HEK293 (cell line): Measurements from ENCODE around the gene GRN.

Experiments used
- CTCF ChIA-PET: fragments of 350-600 bp; formaldehyde crosslinking; extraction: SDS; loops from one replicate; lab custom pipeline; 2021; ENCODE audit warnings: antibody characterized with exemption; lab: Yijun Ruan, JAX
- POLR2A ChIA-PET: fragments of 300-600 bp; formaldehyde crosslinking; extraction: SDS; loops from one replicate; lab custom pipeline; 2020; ENCODE audit warnings: antibody characterized with exemption, inconsistent platforms; lab: Yijun Ruan, JAX
- H3K27ac ChIP-seq: fragments of 200-500 bp; sonication (Bioruptor generic); 2 replicates; pipeline ENCODE4 v1.5.1; 2014; ENCODE audit warnings: low read depth, low read length, control low read depth, inconsistent platforms; ENCODE audit errors: extremely low read depth
- H3K36me3 ChIP-seq, 2 experiments: fragments of 200-500 bp in 1 of 2; sonication (Bioruptor generic) in 1 of 2; 1 replicate in 1 of 2; 2 replicates in 1 of 2; pipeline ENCODE4 v1.5.1; 2014 to 2017; ENCODE audit warnings: inconsistent platforms in 2 of 2, low read length in 2 of 2; ENCODE audit not compliant: control insufficient read depth in 2 of 2, insufficient read depth in 1 of 2
- H3K4me1 ChIP-seq: fragments of 200-500 bp; sonication (Bioruptor generic); 2 replicates; pipeline ENCODE4 v1.5.1; 2014; ENCODE audit warnings: mild to moderate bottlenecking, low read length, inconsistent platforms; ENCODE audit not compliant: control insufficient read depth, insufficient read depth
- H3K4me3 ChIP-seq: 2 replicates; pipeline ENCODE4 v1.5.1; 2011; ENCODE audit warnings: low read depth, mild to moderate bottlenecking, control low read depth, low read length, moderate library complexity
- H3K9me3 ChIP-seq: fragments of 200-500 bp; sonication (Bioruptor generic); 2 replicates; pipeline ENCODE4 v1.5.1; 2014; ENCODE audit warnings: low read depth, low read length, inconsistent platforms; ENCODE audit not compliant: control insufficient read depth, insufficient read depth
- GFI1B ChIP-seq: fragments of 450-650 bp; formaldehyde crosslinking; IDR thresholded peaks from 2 replicates; pipeline ENCODE4 v1.5.1; 2016; ENCODE audit warnings: missing biosample characterization, missing genetic modification characterization
- KLF16 ChIP-seq: fragments of 450-650 bp; formaldehyde crosslinking; IDR thresholded peaks from 2 replicates; pipeline ENCODE4 v1.5.1; 2017; ENCODE audit warnings: missing biosample characterization, missing genetic modification characterization
- KLF8 ChIP-seq: fragments of 450-650 bp; formaldehyde crosslinking; IDR thresholded peaks from 2 replicates; pipeline ENCODE4 v1.5.1; 2016; ENCODE audit warnings: missing biosample characterization, missing genetic modification characterization
- SP7 ChIP-seq: fragments of 450-650 bp; formaldehyde crosslinking; IDR thresholded peaks from 2 replicates; pipeline ENCODE4 v1.5.1; 2016; ENCODE audit warnings: missing biosample characterization, missing genetic modification characterization
- ZBTB17 ChIP-seq: fragments of 450-650 bp; formaldehyde crosslinking; IDR thresholded peaks from 2 replicates; pipeline ENCODE4 v1.5.1; 2016; ENCODE audit warnings: missing biosample characterization, missing genetic modification characterization
- ZBTB7A ChIP-seq: fragments of 450-650 bp; formaldehyde crosslinking; IDR thresholded peaks from 2 replicates; pipeline ENCODE4 v1.5.1; 2016; ENCODE audit warnings: low read depth, missing biosample characterization, missing genetic modification characterization
- ZFHX2 ChIP-seq: fragments of 450-650 bp; formaldehyde crosslinking; conservative IDR thresholded peaks from 2 replicates; pipeline ENCODE4 v1.5.1; 2016; ENCODE audit warnings: missing biosample characterization, missing genetic modification characterization
- ZFP37 ChIP-seq: fragments of 450-650 bp; formaldehyde crosslinking; IDR thresholded peaks from 2 replicates; pipeline ENCODE4 v1.5.1; 2016; ENCODE audit warnings: missing biosample characterization, missing genetic modification characterization
- ZFP41 ChIP-seq: fragments of 450-650 bp; formaldehyde crosslinking; IDR thresholded peaks from 2 replicates; pipeline ENCODE4 v1.5.1; 2016; ENCODE audit warnings: missing biosample characterization, missing genetic modification characterization, borderline replicate concordance
- ZFP69B ChIP-seq: fragments of 450-650 bp; formaldehyde crosslinking; IDR thresholded peaks from 2 replicates; pipeline ENCODE4 v1.5.1; 2016; ENCODE audit warnings: missing biosample characterization, missing genetic modification characterization
- ZIC2 ChIP-seq: fragments of 450-650 bp; formaldehyde crosslinking; IDR thresholded peaks from 2 replicates; pipeline ENCODE4 v1.5.1; 2016; ENCODE audit warnings: missing biosample characterization, missing genetic modification characterization
- ZNF140 ChIP-seq: fragments of 450-650 bp; formaldehyde crosslinking; IDR thresholded peaks from 2 replicates; pipeline ENCODE4 v1.5.1; 2016; ENCODE audit warnings: missing biosample characterization, missing genetic modification characterization
- ZNF2 ChIP-seq: fragments of 450-650 bp; formaldehyde crosslinking; IDR thresholded peaks from 2 replicates; pipeline ENCODE4 v1.5.1; 2016; ENCODE audit warnings: missing biosample characterization, missing genetic modification characterization
- ZNF223 ChIP-seq: fragments of 450-650 bp; formaldehyde crosslinking; IDR thresholded peaks from 2 replicates; pipeline ENCODE4 v1.5.1; 2016; ENCODE audit warnings: missing biosample characterization, missing genetic modification characterization
- ZNF239 ChIP-seq: fragments of 450-650 bp; formaldehyde crosslinking; IDR thresholded peaks from 2 replicates; pipeline ENCODE4 v1.5.1; 2016; ENCODE audit warnings: missing biosample characterization, missing genetic modification characterization
- ZNF391 ChIP-seq: fragments of 450-650 bp; formaldehyde crosslinking; IDR thresholded peaks from 2 replicates; pipeline ENCODE4 v1.5.1; 2016; ENCODE audit warnings: low read depth, missing biosample characterization, missing genetic modification characterization, borderline replicate concordance
- ZNF521 ChIP-seq: fragments of 450-650 bp; formaldehyde crosslinking; IDR thresholded peaks from 2 replicates; pipeline ENCODE4 v1.5.1; 2017; ENCODE audit warnings: missing biosample characterization, mild to moderate bottlenecking, missing genetic modification characterization
- ZNF544 ChIP-seq: fragments of 450-650 bp; formaldehyde crosslinking; IDR thresholded peaks from 2 replicates; pipeline ENCODE4 v1.5.0; 2017; ENCODE audit warnings: missing biosample characterization, missing genetic modification characterization
- ZNF596 ChIP-seq: fragments of 450-650 bp; IDR thresholded peaks from 2 replicates; pipeline ENCODE4 v1.5.0; 2018; ENCODE audit warnings: missing biosample characterization, mild to moderate bottlenecking, missing genetic modification characterization, moderate library complexity
- ZNF670 ChIP-seq: fragments of 450-650 bp; formaldehyde crosslinking; IDR thresholded peaks from 2 replicates; pipeline ENCODE4 v1.5.1; 2016; ENCODE audit warnings: missing biosample characterization, missing genetic modification characterization, low read depth
- ZNF76 ChIP-seq: fragments of 450-650 bp; formaldehyde crosslinking; IDR thresholded peaks from 2 replicates; pipeline ENCODE4; 2016; ENCODE audit warnings: low read depth, missing biosample characterization, missing genetic modification characterization, borderline replicate concordance
- ZNF768 ChIP-seq: fragments of 450-650 bp; formaldehyde crosslinking; IDR thresholded peaks from 2 replicates; pipeline ENCODE4 v1.5.1; 2018; ENCODE audit warnings: missing biosample characterization, mild to moderate bottlenecking, missing genetic modification characterization
- ZSCAN16 ChIP-seq: fragments of 450-650 bp; formaldehyde crosslinking; IDR thresholded peaks from 2 replicates; pipeline ENCODE4 v1.5.1; 2016; ENCODE audit warnings: missing biosample characterization, missing genetic modification characterization
- TF ChIP-seq, protein P1 (sequence below): fragments of 450-650 bp; formaldehyde crosslinking; IDR thresholded peaks from 2 replicates; pipeline ENCODE4 v1.5.1; 2016; ENCODE audit warnings: missing biosample characterization, missing genetic modification characterization
- TF ChIP-seq, protein P2 (sequence below): fragments of 450-650 bp; formaldehyde crosslinking; IDR thresholded peaks from 2 replicates; pipeline ENCODE4; 2016; ENCODE audit warnings: missing biosample characterization, missing genetic modification characterization
- TF ChIP-seq, protein P3 (sequence below): fragments of 450-650 bp; formaldehyde crosslinking; IDR thresholded peaks from 2 replicates; pipeline ENCODE4 v1.5.1; 2016; ENCODE audit warnings: missing biosample characterization, missing genetic modification characterization
- TF ChIP-seq, protein P4 (sequence below): fragments of 450-650 bp; formaldehyde crosslinking; IDR thresholded peaks from 2 replicates; pipeline ENCODE4 v1.5.1; 2016; ENCODE audit warnings: missing biosample characterization, missing genetic modification characterization
- TF ChIP-seq, protein P5 (sequence below): fragments of 450-650 bp; formaldehyde crosslinking; IDR thresholded peaks from 2 replicates; pipeline ENCODE4 v1.5.1; 2017; ENCODE audit warnings: missing biosample characterization, missing genetic modification characterization

Gene GRN

DNA sequence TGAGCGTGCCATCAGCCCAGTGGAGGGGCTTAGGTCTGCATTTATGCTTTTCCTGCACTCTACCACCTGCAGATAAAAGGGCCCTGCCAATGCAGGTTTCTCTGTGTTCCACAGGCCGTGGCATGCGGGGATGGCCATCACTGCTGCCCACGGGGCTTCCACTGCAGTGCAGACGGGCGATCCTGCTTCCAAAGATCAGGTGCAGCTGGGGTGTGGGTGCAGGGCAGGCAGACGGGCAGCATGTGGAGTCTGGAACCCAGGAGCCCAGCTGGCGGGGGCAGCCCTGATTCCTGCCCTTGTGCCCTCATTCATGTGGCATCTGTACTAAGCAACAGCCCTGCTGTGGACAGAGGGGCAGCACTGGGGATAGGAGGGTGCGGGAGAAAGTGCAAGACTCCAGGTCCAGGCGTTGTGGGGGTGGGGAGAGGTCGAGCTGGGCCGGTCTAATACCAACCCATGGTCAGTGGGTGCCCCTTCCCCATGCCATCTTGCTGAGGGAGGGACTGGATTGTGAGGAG, 4.5 kb downstream of the GRN start:
- H3K36me3 ChIP-seq = peaks cover 0 to 46% of the 10 kb centered on the region in 2 experiments; a peak in 1 of 3 replicates
- H3K9me3 ChIP-seq = no peaks in the 10 kb centered on the region
- no peak overlapping the region for H3K4me3 ChIP-seq
- POLR2A ChIA-PET = interaction anchor here (1.7 kb wide), 1 partner anchor 36 kb away, joined by 4 read pairs; no protein-coding TSS in a partner anchor
- H3K4me1 ChIP-seq = no peaks in the 10 kb centered on the region
- no peak overlapping the region for H3K27ac ChIP-seq
- no peak for TF ChIP-seq ZSCAN16
- TF ChIP-seq ZBTB7A = no peak
- TF ChIP-seq ZFP41 (tag by site-specific recombination) = no peak
- no peak for TF ChIP-seq ZIC2 (tag by site-specific recombination)
- no peak for TF ChIP-seq ZNF670 (tag by site-specific recombination)
- no peak for TF ChIP-seq ZNF544 (tag by site-specific recombination)
- CTCF ChIA-PET = interaction anchor here (0.6 to 3.0 kb wide), 12 partner anchors 11 to 439 kb away, joined by 3 to 21 read pairs (median 8); no protein-coding TSS in a partner anchor

DNA sequence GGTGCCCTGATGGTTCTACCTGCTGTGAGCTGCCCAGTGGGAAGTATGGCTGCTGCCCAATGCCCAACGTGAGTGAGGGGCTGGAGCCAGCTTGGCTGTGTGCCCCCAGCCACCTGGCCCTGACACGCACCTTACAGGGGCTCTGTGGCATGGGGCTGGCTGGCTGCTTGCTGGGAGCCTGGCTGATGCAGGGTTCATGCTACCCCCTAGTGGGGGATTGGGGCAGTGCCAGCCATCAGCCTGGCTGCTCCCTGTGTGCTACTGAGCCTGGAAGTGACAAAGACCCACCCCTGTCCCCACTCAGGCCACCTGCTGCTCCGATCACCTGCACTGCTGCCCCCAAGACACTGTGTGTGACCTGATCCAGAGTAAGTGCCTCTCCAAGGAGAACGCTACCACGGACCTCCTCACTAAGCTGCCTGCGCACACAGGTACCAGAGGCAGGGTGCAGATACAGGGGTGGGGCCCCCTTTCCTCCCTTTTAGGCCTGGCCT, 5.7 kb downstream of the GRN start:
- H3K4me3 ChIP-seq = no peak overlapping the region
- ChIA-PET POLR2A (interaction anchor here (0.7 to 1.6 kb wide), 2 partner anchors 130 to 144 kb away, joined by 4 read pairs; no protein-coding TSS in a partner anchor), CTCF (interaction anchor here (0.7 to 3.0 kb wide), 22 partner anchors 9 to 407 kb away, joined by 3 to 21 read pairs (median 6); partner anchors contain the start of genes ASB16 and FAM171A2)
- no peak for TF ChIP-seq ZNF521 (tag by site-specific recombination)
- TF ChIP-seq SP7 = 0 out of 2 replicates have a peak, but pooled peaks have one; percentile 21
- peak; percentile 27; the same call in 1 of the 2 replicates for TF ChIP-seq KLF8
- no peak for TF ChIP-seq ZFHX2
- 0 out of 2 replicates have a peak, but pooled peaks have one; percentile 54 for TF ChIP-seq ZFP37 (tag by site-specific recombination)
- TF ChIP-seq, protein P1, sequence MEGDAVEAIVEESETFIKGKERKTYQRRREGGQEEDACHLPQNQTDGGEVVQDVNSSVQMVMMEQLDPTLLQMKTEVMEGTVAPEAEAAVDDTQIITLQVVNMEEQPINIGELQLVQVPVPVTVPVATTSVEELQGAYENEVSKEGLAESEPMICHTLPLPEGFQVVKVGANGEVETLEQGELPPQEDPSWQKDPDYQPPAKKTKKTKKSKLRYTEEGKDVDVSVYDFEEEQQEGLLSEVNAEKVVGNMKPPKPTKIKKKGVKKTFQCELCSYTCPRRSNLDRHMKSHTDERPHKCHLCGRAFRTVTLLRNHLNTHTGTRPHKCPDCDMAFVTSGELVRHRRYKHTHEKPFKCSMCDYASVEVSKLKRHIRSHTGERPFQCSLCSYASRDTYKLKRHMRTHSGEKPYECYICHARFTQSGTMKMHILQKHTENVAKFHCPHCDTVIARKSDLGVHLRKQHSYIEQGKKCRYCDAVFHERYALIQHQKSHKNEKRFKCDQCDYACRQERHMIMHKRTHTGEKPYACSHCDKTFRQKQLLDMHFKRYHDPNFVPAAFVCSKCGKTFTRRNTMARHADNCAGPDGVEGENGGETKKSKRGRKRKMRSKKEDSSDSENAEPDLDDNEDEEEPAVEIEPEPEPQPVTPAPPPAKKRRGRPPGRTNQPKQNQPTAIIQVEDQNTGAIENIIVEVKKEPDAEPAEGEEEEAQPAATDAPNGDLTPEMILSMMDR (tag by site-specific recombination) = peak; percentile 86
- TF ChIP-seq ZNF76 (tag by site-specific recombination) = no peak
- TF ChIP-seq, protein P2, sequence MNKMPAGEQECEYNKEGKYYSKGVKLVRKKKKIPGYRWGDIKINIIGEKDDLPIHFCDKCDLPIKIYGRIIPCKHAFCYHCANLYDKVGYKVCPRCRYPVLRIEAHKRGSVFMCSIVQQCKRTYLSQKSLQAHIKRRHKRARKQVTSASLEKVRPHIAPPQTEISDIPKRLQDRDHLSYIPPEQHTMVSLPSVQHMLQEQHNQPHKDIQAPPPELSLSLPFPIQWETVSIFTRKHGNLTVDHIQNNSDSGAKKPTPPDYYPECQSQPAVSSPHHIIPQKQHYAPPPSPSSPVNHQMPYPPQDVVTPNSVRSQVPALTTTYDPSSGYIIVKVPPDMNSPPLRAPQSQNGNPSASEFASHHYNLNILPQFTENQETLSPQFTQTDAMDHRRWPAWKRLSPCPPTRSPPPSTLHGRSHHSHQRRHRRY = no peak
- 0 out of 2 replicates have a peak, but pooled peaks have one; percentile 34 for TF ChIP-seq ZNF391
- TF ChIP-seq ZFP69B (tag by site-specific recombination) = peak; percentile 26; the same call in 1 of the 2 replicates
- TF ChIP-seq ZNF596 (tag by site-specific recombination) = no peak
- no peak for TF ChIP-seq ZNF223 (tag by site-specific recombination)
- TF ChIP-seq ZNF2 (tag by site-specific recombination) = peak; percentile 99
- TF ChIP-seq, protein P3, sequence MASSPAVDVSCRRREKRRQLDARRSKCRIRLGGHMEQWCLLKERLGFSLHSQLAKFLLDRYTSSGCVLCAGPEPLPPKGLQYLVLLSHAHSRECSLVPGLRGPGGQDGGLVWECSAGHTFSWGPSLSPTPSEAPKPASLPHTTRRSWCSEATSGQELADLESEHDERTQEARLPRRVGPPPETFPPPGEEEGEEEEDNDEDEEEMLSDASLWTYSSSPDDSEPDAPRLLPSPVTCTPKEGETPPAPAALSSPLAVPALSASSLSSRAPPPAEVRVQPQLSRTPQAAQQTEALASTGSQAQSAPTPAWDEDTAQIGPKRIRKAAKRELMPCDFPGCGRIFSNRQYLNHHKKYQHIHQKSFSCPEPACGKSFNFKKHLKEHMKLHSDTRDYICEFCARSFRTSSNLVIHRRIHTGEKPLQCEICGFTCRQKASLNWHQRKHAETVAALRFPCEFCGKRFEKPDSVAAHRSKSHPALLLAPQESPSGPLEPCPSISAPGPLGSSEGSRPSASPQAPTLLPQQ (tag by site-specific recombination) = 0 out of 2 replicates have a peak, but pooled peaks have one; percentile 42
- TF ChIP-seq, protein P4, sequence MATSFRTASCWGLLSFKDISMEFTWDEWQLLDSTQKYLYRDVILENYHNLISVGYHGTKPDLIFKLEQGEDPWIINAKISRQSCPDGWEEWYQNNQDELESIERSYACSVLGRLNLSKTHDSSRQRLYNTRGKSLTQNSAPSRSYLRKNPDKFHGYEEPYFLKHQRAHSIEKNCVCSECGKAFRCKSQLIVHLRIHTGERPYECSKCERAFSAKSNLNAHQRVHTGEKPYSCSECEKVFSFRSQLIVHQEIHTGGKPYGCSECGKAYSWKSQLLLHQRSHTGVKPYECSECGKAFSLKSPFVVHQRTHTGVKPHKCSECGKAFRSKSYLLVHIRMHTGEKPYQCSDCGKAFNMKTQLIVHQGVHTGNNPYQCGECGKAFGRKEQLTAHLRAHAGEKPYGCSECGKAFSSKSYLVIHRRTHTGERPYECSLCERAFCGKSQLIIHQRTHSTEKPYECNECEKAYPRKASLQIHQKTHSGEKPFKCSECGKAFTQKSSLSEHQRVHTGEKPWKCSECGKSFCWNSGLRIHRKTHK = no peak
- no peak for TF ChIP-seq KLF16 (tag by site-specific recombination)
- peak; percentile 49 for TF ChIP-seq ZBTB17 (tag by site-specific recombination)
- TF ChIP-seq ZNF768 = no peak
- TF ChIP-seq, protein P5, sequence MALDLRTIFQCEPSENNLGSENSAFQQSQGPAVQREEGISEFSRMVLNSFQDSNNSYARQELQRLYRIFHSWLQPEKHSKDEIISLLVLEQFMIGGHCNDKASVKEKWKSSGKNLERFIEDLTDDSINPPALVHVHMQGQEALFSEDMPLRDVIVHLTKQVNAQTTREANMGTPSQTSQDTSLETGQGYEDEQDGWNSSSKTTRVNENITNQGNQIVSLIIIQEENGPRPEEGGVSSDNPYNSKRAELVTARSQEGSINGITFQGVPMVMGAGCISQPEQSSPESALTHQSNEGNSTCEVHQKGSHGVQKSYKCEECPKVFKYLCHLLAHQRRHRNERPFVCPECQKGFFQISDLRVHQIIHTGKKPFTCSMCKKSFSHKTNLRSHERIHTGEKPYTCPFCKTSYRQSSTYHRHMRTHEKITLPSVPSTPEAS (tag by site-specific recombination) = no peak
- no peak for TF ChIP-seq GFI1B
- TF ChIP-seq ZNF239 = no peak
- TF ChIP-seq ZNF140 (tag by site-specific recombination) = no peak

More for the DNA sequence above, 5.7 kb downstream of the GRN start:
- Histone ChIP-seq H3K27ac (no peak overlapping the region), H3K4me1 (no peaks in the 10 kb centered on the region), H3K36me3 (peaks cover 0 to 55% of the 10 kb centered on the region in 2 experiments; a peak in 1 of 3 replicates), H3K9me3 (no peaks in the 10 kb centered on the region)
